ENCODE data around the gene OSBP2.

DNA sequence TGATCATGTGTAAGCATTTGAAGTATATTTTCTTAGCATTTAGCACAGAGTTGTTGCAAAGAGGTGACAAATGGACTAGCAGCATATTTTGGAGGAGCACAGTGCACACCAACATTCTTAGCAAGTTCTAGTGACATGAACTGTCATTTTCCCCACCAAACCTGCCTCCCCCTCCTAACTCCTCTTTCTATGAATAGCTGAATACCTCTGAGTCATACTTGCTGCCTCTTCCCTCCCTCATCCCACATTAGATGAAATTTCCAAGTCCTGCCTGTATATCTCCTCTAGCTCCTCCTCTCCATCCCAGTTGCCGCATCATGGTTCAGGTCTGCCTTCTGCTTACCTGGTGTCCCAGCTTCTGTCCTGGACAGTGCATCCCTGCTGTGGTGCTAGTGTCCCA lies 7.2 kb downstream of the OSBP2 start:
- no peak for TF ChIP-seq POLR2A (IDR thresholded peaks at IDR 0.05)
- TF ChIP-seq, protein P1, sequence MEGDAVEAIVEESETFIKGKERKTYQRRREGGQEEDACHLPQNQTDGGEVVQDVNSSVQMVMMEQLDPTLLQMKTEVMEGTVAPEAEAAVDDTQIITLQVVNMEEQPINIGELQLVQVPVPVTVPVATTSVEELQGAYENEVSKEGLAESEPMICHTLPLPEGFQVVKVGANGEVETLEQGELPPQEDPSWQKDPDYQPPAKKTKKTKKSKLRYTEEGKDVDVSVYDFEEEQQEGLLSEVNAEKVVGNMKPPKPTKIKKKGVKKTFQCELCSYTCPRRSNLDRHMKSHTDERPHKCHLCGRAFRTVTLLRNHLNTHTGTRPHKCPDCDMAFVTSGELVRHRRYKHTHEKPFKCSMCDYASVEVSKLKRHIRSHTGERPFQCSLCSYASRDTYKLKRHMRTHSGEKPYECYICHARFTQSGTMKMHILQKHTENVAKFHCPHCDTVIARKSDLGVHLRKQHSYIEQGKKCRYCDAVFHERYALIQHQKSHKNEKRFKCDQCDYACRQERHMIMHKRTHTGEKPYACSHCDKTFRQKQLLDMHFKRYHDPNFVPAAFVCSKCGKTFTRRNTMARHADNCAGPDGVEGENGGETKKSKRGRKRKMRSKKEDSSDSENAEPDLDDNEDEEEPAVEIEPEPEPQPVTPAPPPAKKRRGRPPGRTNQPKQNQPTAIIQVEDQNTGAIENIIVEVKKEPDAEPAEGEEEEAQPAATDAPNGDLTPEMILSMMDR (IDR thresholded peaks at IDR 0.05) = no peak
- no peak for TF ChIP-seq POLR2AphosphoS5 (IDR thresholded peaks at IDR 0.05)
